ENCODE data around the gene AKAP9.

The AKAP9 gene

GRCh38 chr7:92053312-92053711 is 112.7 kb downstream of the AKAP9 start:
- TF ChIP-seq EZH2phosphoT487 (conservative IDR thresholded peaks at IDR 0.05; ENCODE audit: low read length) = no peak
- TF ChIP-seq CTCF (IDR thresholded peaks at IDR 0.05; ENCODE audit: insufficient read depth, low read length, poor library complexity, severe bottlenecking) = no peak
- Histone ChIP-seq H3K4me3 (ENCODE audit: insufficient read depth, low read length, poor library complexity, severe bottlenecking) (no peak overlapping the region), H3K9me2 (replicated peaks; ENCODE audit: insufficient read depth, low read length) (no peaks in the 10 kb centered on the region), H3K36me3 (ENCODE audit: low read length) (peaks cover 3% of the 10 kb centered on the region; the same call in 1 of the 2 replicates), H4K20me1 (ENCODE audit: low read depth, low read length) (no peaks in the 10 kb centered on the region), H3K4me2 (ENCODE audit: low read depth, low read length, poor library complexity, severe bottlenecking) (no peak overlapping the region), H3K9me3 (ENCODE audit: insufficient read depth, low read length) (no peaks in the 10 kb centered on the region), H3F3A (ENCODE audit: insufficient read depth) (no peaks in the 10 kb centered on the region), H3K79me2 (ENCODE audit: insufficient read depth, low read length) (no peaks in the 10 kb centered on the region), H3K27ac (ENCODE audit: low read depth, low read length) (no peak overlapping the region), H2AFZ (ENCODE audit: low read depth, low read length, severe bottlenecking) (no peak overlapping the region), H3K27me3 (ENCODE audit: low read length) (no peaks in the 10 kb centered on the region), H3K9ac (ENCODE audit: low read length) (no peak overlapping the region)

GRCh38 chr7:92056286-92056685 is 115.6 kb downstream of the AKAP9 start:
- H3K9me3 ChIP-seq (ENCODE audit: insufficient read depth, low read length) = no peaks in the 10 kb centered on the region
- H4K20me1 ChIP-seq (ENCODE audit: low read depth, low read length) = no peaks in the 10 kb centered on the region; the same call in 1 of the 2 replicates
- no peaks in the 10 kb centered on the region for H3F3A ChIP-seq (ENCODE audit: insufficient read depth)
- no peaks in the 10 kb centered on the region for H3K27me3 ChIP-seq (ENCODE audit: low read length)
- peaks cover 3% of the 10 kb centered on the region; the same call in 1 of the 2 replicates for H3K36me3 ChIP-seq (ENCODE audit: low read length)
- H3K27ac ChIP-seq (ENCODE audit: low read depth, low read length) = no peak overlapping the region
- H3K4me3 ChIP-seq (ENCODE audit: insufficient read depth, low read length, poor library complexity, severe bottlenecking) = no peak overlapping the region
- no peaks in the 10 kb centered on the region for H3K9me2 ChIP-seq (replicated peaks; ENCODE audit: insufficient read depth, low read length)
- no peaks in the 10 kb centered on the region for H3K79me2 ChIP-seq (ENCODE audit: insufficient read depth, low read length)
- H3K4me2 ChIP-seq (ENCODE audit: low read depth, low read length, poor library complexity, severe bottlenecking) = no peak overlapping the region
- no peak overlapping the region for H3K9ac ChIP-seq (ENCODE audit: low read length)
- no peak for TF ChIP-seq EZH2phosphoT487 (conservative IDR thresholded peaks at IDR 0.05; ENCODE audit: low read length)
- no peak for TF ChIP-seq CTCF (IDR thresholded peaks at IDR 0.05; ENCODE audit: insufficient read depth, low read length, poor library complexity, severe bottlenecking)
- H2AFZ ChIP-seq (ENCODE audit: low read depth, low read length, severe bottlenecking) = no peak overlapping the region

- Histone ChIP-seq H2AFZ (ENCODE audit: low read depth, low read length, severe bottlenecking) (no peak overlapping the region), H3K4me2 (ENCODE audit: low read depth, low read length, poor library complexity, severe bottlenecking) (no peak overlapping the region), H3F3A (ENCODE audit: insufficient read depth) (no peaks in the 10 kb centered on the region), H3K9me3 (ENCODE audit: insufficient read depth, low read length) (no peaks in the 10 kb centered on the region), H3K9me2 (replicated peaks; ENCODE audit: insufficient read depth, low read length) (no peaks in the 10 kb centered on the region), H4K20me1 (ENCODE audit: low read depth, low read length) (no peaks in the 10 kb centered on the region; the same call in 1 of the 2 replicates), H3K79me2 (ENCODE audit: insufficient read depth, low read length) (no peaks in the 10 kb centered on the region), H3K27ac (ENCODE audit: low read depth, low read length) (no peak overlapping the region), H3K27me3 (ENCODE audit: low read length) (no peaks in the 10 kb centered on the region), H3K4me3 (ENCODE audit: insufficient read depth, low read length, poor library complexity, severe bottlenecking) (no peak overlapping the region), H3K9ac (ENCODE audit: low read length) (no peak overlapping the region), H3K36me3 (ENCODE audit: low read length) (peaks cover 3% of the 10 kb centered on the region; the same call in 1 of the 2 replicates)
- TF ChIP-seq CTCF (IDR thresholded peaks at IDR 0.05; ENCODE audit: insufficient read depth, low read length, poor library complexity, severe bottlenecking) (no peak), EZH2phosphoT487 (conservative IDR thresholded peaks at IDR 0.05; ENCODE audit: low read length) (no peak)
These were observed 116.7 kb downstream of the AKAP9 start for GRCh38 chr7:92057375-92057774.
